GM23338 (cell line): ENCODE results near the gene CYB5A. TPM values are rescaled to one million over a fixed set of nuclear protein-coding genes. Genes with fewer than 3 reads are reported as not detected.

ENCODE experiments used
- ATAC-seq: fragments of 200-7000 bp; cut with Tn5 transposase; 3 replicates; pipeline ENCODE4 v1.9.1; 2020
- DNase-seq: peaks from one replicate; pipeline ENCODE4 v3.0.0-alpha.2; 2015; ENCODE audit warnings: low spot score
- H2AFZ ChIP-seq: fragments of 200-600 bp; sonication (generic); 2 replicates; pipeline ENCODE4 v1.8.0; 2016; ENCODE audit warnings: antibody characterized with exemption, mild to moderate bottlenecking, moderate library complexity
- H3F3A ChIP-seq: fragments of 200-600 bp; sonication (generic); replicated peaks from 2 replicates; pipeline ENCODE4 v1.8.0; 2017; ENCODE audit warnings: antibody characterized with exemption, mixed run types, low read depth
- H3K27ac ChIP-seq: fragments of 200-600 bp; sonication (generic); 2 replicates; pipeline ENCODE4 v1.6.1; 2016; ENCODE audit warnings: low read depth
- H3K27me3 ChIP-seq: fragments of 200-600 bp; sonication (generic); 2 replicates; pipeline ENCODE4 v1.8.0; 2016; ENCODE audit warnings: mild to moderate bottlenecking, mixed run types, moderate library complexity; ENCODE audit not compliant: insufficient read depth
- H3K36me3 ChIP-seq: fragments of 200-600 bp; sonication (generic); 2 replicates; pipeline ENCODE4 v1.8.0; 2016; ENCODE audit warnings: mild to moderate bottlenecking; ENCODE audit not compliant: insufficient read depth
- H3K4me1 ChIP-seq: fragments of 200-600 bp; sonication (generic); 2 replicates; pipeline ENCODE4 v1.8.0; 2016; ENCODE audit warnings: mild to moderate bottlenecking, moderate library complexity; ENCODE audit not compliant: insufficient read depth
- H3K4me2 ChIP-seq: fragments of 200-600 bp; sonication (generic); 2 replicates; pipeline ENCODE4 v1.7.1; 2017; ENCODE audit warnings: mixed run types
- H3K4me3 ChIP-seq: fragments of 200-600 bp; sonication (generic); 2 replicates; pipeline ENCODE4 v1.6.1; 2016; ENCODE audit warnings: mixed run types
- H3K79me2 ChIP-seq: fragments of 200-600 bp; sonication (generic); replicated peaks from 2 replicates; pipeline ENCODE4 v1.8.0; 2017; ENCODE audit warnings: mild to moderate bottlenecking; ENCODE audit not compliant: insufficient read depth
- H3K9me2 ChIP-seq: fragments of 200-600 bp; sonication (generic); 2 replicates; pipeline ENCODE4 v1.8.0; 2017; ENCODE audit not compliant: insufficient read depth
- H4K20me1 ChIP-seq: fragments of 200-600 bp; sonication (generic); replicated peaks from 2 replicates; pipeline ENCODE4 v1.8.0; 2017; ENCODE audit warnings: mild to moderate bottlenecking; ENCODE audit not compliant: insufficient read depth
- H3K27ac Mint-ChIP-seq: 2 replicates; pipeline ENCODE4 v1.8.0; 2020; ENCODE audit warnings: inconsistent platforms, mild to moderate bottlenecking, moderate library complexity, mixed read lengths
- H3K27me3 Mint-ChIP-seq: 3 replicates; pipeline ENCODE4 v1.8.0; 2022; ENCODE audit warnings: low read depth, mild to moderate bottlenecking, moderate library complexity, mixed read lengths, inconsistent platforms; ENCODE audit not compliant: insufficient read depth, poor library complexity
- H3K36me3 Mint-ChIP-seq: 3 replicates; pipeline ENCODE4 v1.8.0; 2021; ENCODE audit warnings: low read depth, mild to moderate bottlenecking, inconsistent platforms, moderate library complexity, mixed read lengths
- H3K4me1 Mint-ChIP-seq: 3 replicates; pipeline ENCODE4 v1.8.0; 2020; ENCODE audit warnings: mild to moderate bottlenecking, inconsistent platforms, mixed read lengths
- H3K4me3 Mint-ChIP-seq: 3 replicates; pipeline ENCODE4 v1.8.0; 2021; ENCODE audit warnings: moderate library complexity, mild to moderate bottlenecking, inconsistent platforms, mixed read lengths
- H3K9me3 Mint-ChIP-seq: 3 replicates; pipeline ENCODE4 v1.8.0; 2020; ENCODE audit warnings: moderate library complexity, mild to moderate bottlenecking, inconsistent platforms, mixed read lengths
- CREB1 ChIP-seq: fragments of 250-450 bp; sonication (Bioruptor Pico); IDR thresholded peaks from 2 replicates; pipeline ENCODE4 v1.5.0; 2020; ENCODE audit warnings: low read depth, mild to moderate bottlenecking, moderate library complexity
- EZH2 ChIP-seq: fragments of 200-600 bp; sonication (generic); IDR thresholded peaks from one replicate; pipeline ENCODE4 v1.8.0; 2017; ENCODE audit warnings: antibody characterized with exemption, mild to moderate bottlenecking, low read depth; ENCODE audit not compliant: unreplicated experiment
- JUNB ChIP-seq: IDR thresholded peaks from one replicate; pipeline ENCODE4 v1.6.1; 2016; ENCODE audit warnings: antibody characterized with exemption; ENCODE audit not compliant: unreplicated experiment
- NANOG ChIP-seq: IDR thresholded peaks from 2 replicates; pipeline ENCODE4 v1.6.1; 2016; ENCODE audit warnings: antibody characterized with exemption, borderline replicate concordance
- POLR2AphosphoS5 ChIP-seq: IDR thresholded peaks from 2 replicates; pipeline ENCODE4 v1.6.1; 2016; ENCODE audit warnings: antibody characterized with exemption, low read depth
- REST ChIP-seq: IDR thresholded peaks from one replicate; pipeline ENCODE4 v1.6.1; 2018; ENCODE audit warnings: antibody characterized with exemption; ENCODE audit not compliant: unreplicated experiment
- ZNF114 ChIP-seq: fragments of 250-450 bp; sonication (Bioruptor Pico); IDR thresholded peaks from 2 replicates; pipeline ENCODE4 v1.5.0; 2020; ENCODE audit warnings: mild to moderate bottlenecking, moderate library complexity
- ZNF331 ChIP-seq: fragments of 250-450 bp; sonication (Bioruptor Pico); IDR thresholded peaks from 2 replicates; pipeline ENCODE4 v1.5.0; 2020; ENCODE audit warnings: low read depth, mild to moderate bottlenecking, moderate library complexity
- polyA plus RNA-seq: library from polyadenylated mRNA; unstranded; fragments of >200 nt; fragmentation: Nextera tagmentation; extraction: Ambion mirVana; gene quantifications from 2 replicates; pipeline ENCODE4 v1.2.1, GENCODE V29; 2016
- total RNA-seq: library from RNA; depleted of rRNA; stranded (reverse); fragments of >200 nt; shearing (Covaris generic); gene quantifications from 2 replicates; pipeline ENCODE4 v1.2.3, GENCODE V29; 2014

The CYB5A gene
- total and polyA plus RNA-seq, 2 experiments from 2014 or later: 136 to 283 TPM

GRCh38 chr18:74289137-74289536 lies 2.6 kb downstream of the CYB5A start (continued):
- no peak for TF ChIP-seq REST
- no peak for TF ChIP-seq ZNF114 (CRISPR knock-in tag)
- TF ChIP-seq EZH2: no peak
- no peak for TF ChIP-seq POLR2AphosphoS5
- no peak for TF ChIP-seq JUNB
- no peak for TF ChIP-seq ZNF331 (CRISPR knock-in tag)
- no peak for TF ChIP-seq NANOG
- TF ChIP-seq CREB1 (CRISPR knock-in tag): no peak

GRCh38 chr18:74288730-74289129 lies 3.0 kb downstream of the CYB5A start:
- H3K27me3 ChIP-seq: no peaks in the 10 kb centered on the region
- H3K36me3 Mint-ChIP-seq: peaks cover 18% of the 10 kb centered on the region; the same call in 2 of the 3 replicates

GRCh38 chr18:74288041-74288440 lies 3.7 kb downstream of the CYB5A start:
- Histone ChIP-seq H3K4me1 (peaks cover 48% of the 10 kb centered on the region), H3K4me3 (no peak overlapping the region), H3K79me2 (peaks cover 80% of the 10 kb centered on the region), H4K20me1 (no peaks in the 10 kb centered on the region), H2AFZ (no peak overlapping the region), H3K27me3 (no peaks in the 10 kb centered on the region), H3K4me2 (peak overlapping the region; percentile 73), H3K27ac (no peak overlapping the region; the same call in 1 of the 2 replicates), H3K9me2 (peaks cover 5% of the 10 kb centered on the region; the same call in 1 of the 2 replicates), H3K36me3 (no peaks in the 10 kb centered on the region; the same call in 1 of the 2 replicates), H3F3A (0 out of 2 replicates have a peak, but pooled peaks cover 3% of the 10 kb centered on the region)
- H3K27ac Mint-ChIP-seq: peak overlapping the region; percentile 89
- peaks cover 20% of the 10 kb centered on the region for H3K36me3 Mint-ChIP-seq
- no peak for TF ChIP-seq REST
- ATAC-seq (no peak), DNase-seq (no peak)
- H3K9me3 Mint-ChIP-seq: no peaks in the 10 kb centered on the region
- peaks cover 5% of the 10 kb centered on the region for H3K27me3 Mint-ChIP-seq
- H3K4me1 Mint-ChIP-seq: peaks cover 58% of the 10 kb centered on the region
- peak overlapping the region; percentile 18; the same call in 1 of the 3 replicates for H3K4me3 Mint-ChIP-seq

More at GRCh38 chr18:74288730-74289129, 3.0 kb downstream of the CYB5A start:
- DNase-seq: no peak
- Histone ChIP-seq H4K20me1 (no peaks in the 10 kb centered on the region), H3K4me1 (peaks cover 41% of the 10 kb centered on the region), H3K79me2 (peaks cover 73% of the 10 kb centered on the region), H3F3A (0 out of 2 replicates have a peak, but pooled peaks cover 3% of the 10 kb centered on the region), H3K4me3 (no peak overlapping the region), H3K27ac (no peak overlapping the region; the same call in 1 of the 2 replicates), H3K9me2 (peaks cover 5% of the 10 kb centered on the region; the same call in 1 of the 2 replicates), H3K4me2 (peak overlapping the region; percentile 73), H2AFZ (no peak overlapping the region), H3K36me3 (no peaks in the 10 kb centered on the region; the same call in 1 of the 2 replicates)
- Mint-ChIP-seq H3K9me3 (no peaks in the 10 kb centered on the region), H3K4me3 (no peak overlapping the region; the same call in 2 of the 3 replicates), H3K27ac (peak overlapping the region; percentile 89), H3K27me3 (peaks cover 3% of the 10 kb centered on the region), H3K4me1 (peaks cover 51% of the 10 kb centered on the region)
- ATAC-seq: no peak
- TF ChIP-seq JUNB: no peak
